GM19468 (cell line): ENCODE results near the gene TEX264.
"Not testable (repeated sequence)": the region's sequence is repeated elsewhere in the genome, so short reads cannot be mapped to it uniquely, and the experiment has no call there.

ENCODE experiments used
- ATAC-seq: cut with Tn5 transposase; IDR thresholded peaks from one replicate; pipeline ENCODE4 v1.9.1; 2021; ENCODE audit warnings: mild to moderate bottlenecking, moderate library complexity, moderate number of reproducible peaks; ENCODE audit not compliant: unreplicated experiment; ENCODE audit errors: extremely low read depth

Gene TEX264

DNA sequence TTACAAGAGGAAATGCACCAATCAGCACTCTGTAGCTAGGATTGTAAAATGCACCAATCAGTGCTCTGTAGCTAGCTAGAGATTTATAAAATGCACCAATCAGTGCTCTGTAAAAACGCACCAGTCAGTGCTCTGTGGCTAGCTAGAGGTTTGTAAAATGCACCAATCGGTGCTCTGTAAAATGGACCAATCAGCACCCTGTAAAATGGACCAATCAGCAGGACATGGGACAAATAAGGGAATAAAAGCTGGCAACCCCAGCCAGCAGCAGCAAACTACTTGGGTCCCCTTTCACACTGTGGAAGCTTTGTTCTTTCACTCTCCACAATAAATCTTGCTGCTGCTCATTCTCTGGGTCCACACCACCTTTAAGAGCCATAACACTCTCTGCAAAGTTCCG lies 71.3 kb downstream of the TEX264 start:
- ATAC-seq, result not testable (repeated sequence)

DNA sequence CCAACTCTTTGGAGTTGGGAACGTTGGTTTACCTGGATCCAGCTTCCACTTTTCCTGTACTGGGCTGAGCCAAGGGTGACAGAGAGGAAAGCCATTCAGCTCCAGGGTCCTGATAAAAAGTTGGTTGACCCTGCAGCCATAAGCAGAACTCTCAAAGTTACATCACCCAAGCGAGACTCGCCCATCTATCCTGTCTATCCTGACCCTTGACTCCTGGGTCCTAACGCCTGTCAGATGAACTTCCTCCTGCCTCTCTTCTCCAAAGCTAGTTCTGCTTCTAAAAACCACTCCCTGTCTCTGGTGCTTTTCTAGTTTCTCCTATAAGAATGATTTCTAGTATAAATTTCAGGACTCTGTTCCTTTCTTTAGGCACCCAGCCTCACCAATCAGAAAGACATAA lies 71.9 kb downstream of the TEX264 start:
- not testable (repeated sequence) for ATAC-seq

DNA sequence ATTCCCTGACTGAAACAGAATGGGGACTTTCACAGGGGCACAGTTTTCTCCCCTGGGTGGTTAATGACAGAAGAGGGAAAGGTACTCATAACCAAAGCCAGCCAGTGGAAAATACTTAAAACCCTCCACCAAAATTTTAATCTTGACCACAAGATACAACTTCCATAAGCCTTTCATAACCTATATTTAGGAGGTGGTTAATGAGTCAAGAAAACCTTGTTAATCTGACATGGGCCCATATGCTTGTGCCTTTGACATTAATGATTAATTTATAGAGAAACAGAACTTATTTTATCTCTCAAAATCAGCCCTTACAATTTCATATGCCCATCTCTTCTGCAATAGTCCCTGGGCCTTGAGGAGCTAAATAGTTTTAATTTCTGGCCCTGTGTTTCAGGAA lies 76.8 kb downstream of the TEX264 start:
- ATAC-seq, result no peak

DNA sequence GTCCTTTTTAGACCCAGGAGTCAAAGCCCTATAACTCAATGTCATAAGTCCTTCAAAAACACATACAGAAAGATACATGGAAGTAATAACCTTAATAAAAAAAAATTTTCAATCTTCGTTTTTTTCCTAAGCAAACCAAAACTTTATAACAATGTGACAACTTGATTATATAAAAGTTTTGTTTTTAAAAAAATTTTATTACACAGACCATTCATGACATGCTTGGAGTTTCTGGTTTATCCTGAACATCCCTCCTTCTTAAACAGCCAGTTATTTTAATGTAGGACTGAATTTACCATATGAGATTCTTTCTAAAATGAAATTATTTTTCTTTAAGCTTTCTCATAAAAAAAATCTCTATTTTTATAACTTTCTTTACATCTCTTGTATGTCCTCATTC lies 77.3 kb downstream of the TEX264 start:
- no peak for ATAC-seq

DNA sequence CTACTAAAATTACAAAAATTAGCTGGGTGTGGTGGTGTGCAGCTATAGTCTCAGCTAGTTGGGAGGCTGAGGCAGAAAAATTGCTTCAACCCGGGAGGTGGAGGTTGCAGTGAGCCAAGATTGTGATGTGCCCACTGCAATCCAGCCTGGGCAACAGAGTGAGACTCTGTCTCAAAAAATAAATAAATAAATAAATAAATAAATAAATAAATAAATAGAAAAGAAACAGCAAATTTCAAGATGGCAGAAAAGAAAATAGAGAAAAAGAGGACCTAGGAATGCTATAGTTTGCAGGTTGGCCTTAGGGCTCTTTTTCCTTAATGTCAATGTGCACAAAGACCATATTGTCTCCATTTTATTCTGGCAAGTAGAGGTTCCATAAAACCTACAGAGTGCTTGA lies 79.8 kb downstream of the TEX264 start:
- no peak for ATAC-seq

DNA sequence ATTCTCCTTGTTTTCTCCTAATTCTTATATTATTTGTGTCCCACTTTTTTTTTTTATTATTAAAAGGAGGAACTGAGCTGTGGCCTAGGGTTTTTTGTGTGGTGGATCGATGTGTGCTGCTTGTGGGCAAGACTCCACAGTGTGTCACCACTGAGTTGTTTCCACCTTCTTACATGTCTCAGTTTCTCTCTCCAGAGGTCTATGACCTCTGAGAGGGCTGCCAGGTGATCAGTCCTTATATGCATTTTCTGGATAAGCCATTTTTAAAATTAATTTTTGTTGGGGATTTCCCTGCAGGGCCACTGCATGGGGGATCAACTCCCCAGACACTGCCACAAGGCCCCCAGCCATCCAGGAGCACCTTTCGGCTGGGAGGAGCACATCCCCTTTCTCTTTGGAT lies 80.2 kb downstream of the TEX264 start:
- no peak for ATAC-seq
